Endothelial cell of hepatic sinusoid (primary cell): ENCODE results near the gene GUSB.
"Not testable (repeated sequence)": the region's sequence is repeated elsewhere in the genome, so short reads cannot be mapped to it uniquely, and the experiment has no call there.

Experiments used
- in situ Hi-C: cut with HindIII; loops from 2 replicates; pipeline ENCODE4 v1.10.0; 2017; ENCODE audit warnings: low sequenced_read_pairs

Gene GUSB

DNA sequence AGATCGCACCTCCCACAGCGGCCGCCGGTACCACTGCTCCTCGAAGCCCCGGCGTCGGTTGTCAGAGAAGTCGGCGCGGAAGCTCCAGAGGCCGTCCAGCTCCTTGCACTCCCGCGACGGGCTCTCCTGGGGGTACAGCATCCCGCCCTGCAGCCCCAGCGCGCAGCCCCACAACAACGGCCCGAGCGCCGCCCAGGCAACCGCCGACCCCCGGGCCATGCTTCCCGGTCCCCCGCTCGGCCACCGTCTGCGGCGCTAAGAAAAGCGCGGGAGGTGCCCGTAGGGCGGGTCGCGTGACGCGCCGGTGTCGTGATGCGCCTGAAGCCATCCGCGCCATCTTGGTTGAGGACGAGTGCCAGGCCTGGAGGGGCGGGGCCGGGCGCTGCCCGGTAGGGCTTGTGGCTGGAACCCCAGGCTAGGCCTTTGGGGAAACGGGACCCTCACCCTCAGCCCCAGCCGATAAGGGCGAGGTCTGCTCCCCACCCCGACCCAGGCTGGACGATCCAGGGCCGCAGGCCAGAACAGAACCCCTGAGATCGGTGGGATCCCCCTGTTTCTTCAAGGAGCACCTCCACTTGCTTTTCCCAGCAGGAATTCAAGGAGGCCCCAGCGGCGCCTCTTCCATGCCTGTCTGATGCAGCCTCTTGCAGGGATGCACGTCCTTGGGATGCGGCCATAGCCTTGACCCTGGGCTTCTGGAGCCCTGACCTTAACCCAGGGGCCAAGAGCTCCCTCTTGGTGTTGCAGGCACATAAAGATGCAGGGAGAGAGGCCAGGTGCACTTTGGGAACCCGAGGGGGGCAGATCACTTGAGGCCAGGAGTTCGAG lies at the start of gene GUSB:
Gene GUSB (minus strand): TSS at position 249 of the 828 bp plus-strand sequence. CDS start 30 bp downstream, at position 219.
- in situ Hi-C loops: no loop called here

- in situ Hi-C loops: loop anchor here (25.0 kb wide), 1 partner anchor 91 kb away; no protein-coding TSS in a partner anchor
Measured at GRCh38 chr7:66028342-66028741, 46.3 kb upstream of the GUSB start.

GRCh38 chr7:66016131-66016461 lies 34.1 kb upstream of the GUSB start:
- in situ Hi-C loops: no loop called here

- in situ Hi-C loops: no loop called here
Measured at GRCh38 chr7:66015440-66016130, 33.6 kb upstream of the GUSB start.

DNA sequence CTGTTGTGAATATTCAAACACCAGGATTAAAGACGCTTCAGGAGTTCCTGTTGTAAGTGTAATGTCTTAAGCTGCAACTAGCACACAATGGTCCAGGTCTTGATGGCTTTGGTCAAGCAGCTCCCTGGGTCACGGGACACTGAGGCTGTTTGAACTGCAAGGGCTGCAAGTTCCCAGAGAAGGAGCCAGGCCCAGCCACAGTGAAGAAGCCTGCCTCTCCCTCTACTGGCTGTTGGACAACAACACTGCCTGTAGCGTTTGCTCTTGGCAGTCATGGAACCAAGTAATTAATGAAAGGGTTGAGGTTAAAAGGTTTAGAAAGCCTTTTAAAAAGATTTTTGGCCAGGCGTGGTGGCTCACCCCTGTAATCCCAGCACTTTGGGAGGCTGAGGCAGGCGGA lies 31.9 kb upstream of the GUSB start:
- in situ Hi-C loops: no loop called here

GRCh38 chr7:66007232-66007631 lies 25.2 kb upstream of the GUSB start:
- in situ Hi-C loops: no loop called here

DNA sequence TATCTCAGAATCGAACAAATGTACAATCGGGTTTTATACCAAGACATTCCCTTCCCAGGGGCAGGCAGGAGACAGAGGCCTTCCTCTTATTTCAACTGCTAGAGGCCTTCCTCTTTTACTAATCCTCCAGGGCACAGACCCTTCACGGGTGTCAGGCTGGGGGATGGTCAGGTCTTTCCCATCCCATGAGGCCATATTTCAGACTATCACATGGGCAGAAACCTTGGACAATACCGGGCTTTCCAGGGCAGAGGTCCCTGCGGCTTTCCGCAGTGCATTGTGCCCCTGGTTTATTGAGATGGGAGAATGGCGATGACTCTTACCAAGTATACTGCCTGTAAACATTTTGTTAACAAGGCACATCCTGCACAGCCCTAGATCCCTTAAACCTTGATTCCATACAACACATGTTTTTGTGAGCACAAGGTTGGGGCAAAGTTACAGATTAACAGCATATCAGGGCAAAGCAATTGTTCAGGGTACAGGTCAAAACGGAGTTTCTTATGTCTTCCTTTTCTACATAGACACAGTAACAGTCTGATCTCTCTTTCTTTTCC lies 23.2 kb upstream of the GUSB start:
- in situ Hi-C loops: not testable (repeated sequence)

DNA sequence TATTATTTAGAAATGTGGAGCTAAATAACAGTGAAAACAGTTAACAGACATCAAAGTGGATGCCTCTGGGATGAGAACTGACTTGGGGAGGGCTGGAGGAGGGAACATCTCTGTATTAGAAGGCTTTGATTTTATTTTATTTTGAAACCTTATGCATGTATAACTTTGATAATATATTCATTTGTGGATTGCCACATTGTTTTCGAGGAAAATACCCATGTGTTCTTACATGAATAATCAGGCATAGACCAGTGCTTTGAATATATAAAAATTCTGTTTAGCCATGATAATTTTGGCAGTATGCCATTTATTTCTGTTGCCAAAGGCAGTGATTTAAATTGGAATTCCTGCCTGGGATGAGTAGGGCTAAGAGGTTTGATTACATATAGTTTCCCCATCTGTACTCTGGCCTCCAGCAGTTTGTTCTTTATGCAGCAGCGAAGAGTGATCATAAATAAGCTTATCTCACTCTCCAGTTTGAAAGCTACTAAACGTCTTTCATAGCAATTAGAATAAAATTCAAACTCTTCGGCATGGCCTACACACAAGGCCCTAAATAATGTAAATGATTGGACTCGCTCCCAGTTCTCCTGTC lies 18.9 kb upstream of the GUSB start:
- in situ Hi-C loops: not testable (repeated sequence)

- in situ Hi-C loops: not testable (repeated sequence)
Measured at GRCh38 chr7:65994984-65995383, 13.0 kb upstream of the GUSB start.

DNA sequence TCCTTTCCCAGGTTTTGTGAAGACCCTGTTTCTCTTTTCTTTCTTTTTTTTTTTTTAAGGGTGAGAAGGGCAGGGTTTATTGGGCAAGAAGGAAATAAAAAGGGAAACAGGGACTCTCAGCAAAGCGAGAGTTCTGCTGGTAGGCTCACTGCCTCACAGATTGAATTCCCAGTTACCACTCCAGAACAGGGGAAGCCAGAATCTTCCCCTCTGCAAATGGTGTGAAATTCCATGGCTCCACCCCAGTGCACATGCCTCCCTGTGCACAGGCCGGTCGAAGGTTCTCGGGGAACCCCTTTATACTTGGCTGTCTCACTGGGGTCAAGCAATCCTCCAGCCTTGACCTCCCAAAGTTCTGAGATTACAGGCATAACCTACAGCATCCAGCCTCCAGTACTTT lies 10.5 kb upstream of the GUSB start:
- in situ Hi-C loops: no loop called here

- in situ Hi-C loops: not testable (repeated sequence)
Measured at GRCh38 chr7:65991829-65992228, 9.8 kb upstream of the GUSB start.

DNA sequence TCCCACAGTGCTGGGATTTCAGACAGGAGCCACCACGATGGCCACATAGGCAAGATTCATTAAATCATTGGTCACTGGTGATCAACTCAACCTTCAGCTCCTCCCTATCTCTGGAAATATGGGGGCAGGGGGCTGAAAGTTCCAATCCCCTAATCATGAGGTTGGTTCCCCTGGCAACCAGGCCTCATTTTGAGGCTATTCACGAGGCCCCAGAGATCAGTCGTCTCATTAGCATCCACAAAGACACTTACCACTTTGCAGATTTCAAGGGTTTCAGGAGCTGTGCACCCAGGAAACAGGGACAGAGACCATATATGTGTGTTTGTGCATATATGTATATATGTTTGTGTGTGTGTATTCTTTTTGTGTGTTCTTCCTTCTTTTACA lies 7.7 kb upstream of the GUSB start:
- in situ Hi-C loops: no loop called here

DNA sequence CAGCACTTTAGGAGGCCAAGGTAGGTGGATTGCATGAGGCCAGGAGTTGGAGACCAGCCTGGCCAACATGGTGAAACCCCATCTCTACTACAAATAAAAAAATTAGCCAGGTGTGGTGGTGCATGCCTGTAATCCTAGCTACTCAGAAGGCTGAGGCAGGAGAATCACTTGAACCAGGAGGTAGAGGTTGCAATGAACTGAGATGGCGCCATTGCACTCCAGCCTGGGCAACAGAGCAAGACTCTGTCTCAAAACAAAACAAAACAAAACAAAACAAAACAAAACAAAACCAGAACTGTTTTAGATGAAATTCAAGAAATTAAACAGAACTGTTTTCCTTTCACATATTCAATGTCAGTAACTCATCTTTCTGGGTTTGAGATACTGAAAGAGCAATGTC lies 6.5 kb upstream of the GUSB start:
- in situ Hi-C loops: not testable (repeated sequence)

DNA sequence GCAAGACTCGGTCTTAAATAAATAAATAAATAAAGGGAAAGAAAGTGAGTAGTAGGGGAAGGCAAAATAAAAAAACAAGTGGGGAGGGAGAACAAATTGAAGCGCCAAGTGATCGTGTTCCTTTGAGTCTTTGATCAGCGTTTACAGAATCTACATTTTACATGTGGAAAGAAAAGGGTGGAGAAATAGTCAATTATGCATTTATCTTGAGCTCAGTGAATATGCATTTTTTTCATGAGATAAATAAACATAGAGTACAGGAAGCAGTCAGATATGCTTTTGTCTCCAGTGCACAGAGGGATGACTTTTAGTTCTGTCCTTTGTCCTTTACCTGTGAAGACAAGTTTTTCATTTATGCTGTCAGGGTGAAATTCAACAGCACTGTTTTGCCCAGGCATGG lies 6.1 kb upstream of the GUSB start:
- in situ Hi-C loops: no loop called here

GRCh38 chr7:65983965-65984658 lies 2.1 kb upstream of the GUSB start:
- in situ Hi-C loops: no loop called here

- in situ Hi-C loops: no loop called here
Measured at GRCh38 chr7:65980478-65981250, 1.3 kb downstream of the GUSB start.

- in situ Hi-C loops: no loop called here
Measured at GRCh38 chr7:65979583-65980477, 2.2 kb downstream of the GUSB start.

DNA sequence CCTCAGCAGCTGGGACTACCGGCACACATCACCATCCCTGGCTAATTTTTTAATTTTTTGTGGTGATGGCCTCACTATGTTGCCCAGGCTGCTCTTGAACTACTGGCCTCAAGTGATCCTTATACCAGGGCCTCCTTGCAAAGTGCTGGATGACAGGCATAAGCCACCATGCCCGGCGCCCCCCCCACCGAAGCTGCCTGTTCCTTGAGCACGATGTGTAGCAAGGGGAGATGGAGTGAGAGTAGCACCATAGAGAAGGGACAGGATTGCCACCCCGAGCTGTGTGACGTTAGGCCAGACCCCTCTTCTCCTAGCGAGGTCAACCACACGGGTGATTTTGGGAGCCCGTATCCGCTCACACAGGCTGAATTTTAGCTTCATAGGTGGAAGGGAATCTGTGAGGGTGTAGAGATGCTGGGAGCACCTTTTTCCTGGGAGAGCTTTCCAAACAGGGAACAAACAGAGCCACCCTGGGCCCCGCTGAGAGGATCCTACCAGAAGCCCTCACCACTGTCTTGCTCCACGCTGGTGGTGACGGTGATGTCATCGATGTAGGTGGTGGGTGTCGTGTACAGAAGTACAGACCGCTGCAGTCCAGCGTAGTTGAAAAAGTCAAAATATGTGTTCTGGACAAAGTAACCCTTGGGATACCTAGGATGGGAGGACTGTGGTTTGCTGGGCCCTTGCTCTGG lies 3.0 kb downstream of the GUSB start:
- in situ Hi-C loops: no loop called here
